CD4-positive, alpha-beta T cell treated with Interleukin-1 beta for 1 hour (primary cell): ENCODE data around the gene ROM1.
A peak's percentile ranks its signal among the peaks of the same experiment; 100 is the strongest.
"Not testable (repeated sequence)": the region's sequence is repeated elsewhere in the genome, so short reads cannot be mapped to it uniquely, and the experiment has no call there.

Source experiments
- DNase-seq, 2 donors: peaks; one replicate each; pipeline ENCODE4 v3.0.0-alpha.2; 2020 to 2022

The ROM1 gene

GRCh38 chr11:62612366-62613290 is at the start of gene ROM1, which contains the start of gene EML3:
Gene ROM1, plus strand, starts transcription at chr11:62613257. Its CDS starts 25 bp downstream, at chr11:62613282.
Gene EML3, minus strand, starts transcription at chr11:62612775. Its CDS starts 318 bp downstream, at chr11:62612457.
- DNase-seq = peak; percentile 91 to 93

DNA sequence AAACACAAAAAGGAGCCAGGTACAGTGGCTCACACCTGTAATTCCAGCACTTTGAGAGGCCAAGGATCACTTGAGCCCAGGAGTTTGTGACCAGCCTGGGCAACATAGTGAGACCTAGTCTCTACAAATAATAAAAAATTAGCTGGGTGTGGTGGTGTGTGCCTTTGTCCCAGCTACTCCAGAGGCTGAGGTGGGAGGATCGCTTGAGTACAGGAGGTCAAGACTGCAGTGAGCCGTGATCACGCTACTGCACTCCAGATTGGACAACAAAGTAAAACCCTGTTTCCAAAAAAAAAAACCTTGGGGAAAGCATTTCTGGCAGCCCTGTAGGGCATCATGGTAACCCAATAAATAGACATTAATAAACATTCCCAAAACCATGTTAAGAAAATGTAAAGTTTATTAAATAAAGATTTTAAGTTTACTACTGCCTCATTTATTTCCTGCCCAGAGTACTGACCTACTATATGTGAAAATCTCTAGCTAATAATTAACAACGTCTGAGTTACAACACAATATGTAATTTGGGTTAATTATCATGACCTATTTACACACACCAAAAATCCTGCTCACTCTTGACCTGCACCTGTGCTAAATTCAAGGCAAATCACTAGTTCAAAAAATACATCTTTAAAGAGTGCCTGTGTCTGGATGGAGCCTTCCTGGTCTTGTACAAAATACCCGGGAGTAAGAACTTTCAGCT is 47.8 kb upstream of the ROM1 start:
- no peak for DNase-seq

DNA sequence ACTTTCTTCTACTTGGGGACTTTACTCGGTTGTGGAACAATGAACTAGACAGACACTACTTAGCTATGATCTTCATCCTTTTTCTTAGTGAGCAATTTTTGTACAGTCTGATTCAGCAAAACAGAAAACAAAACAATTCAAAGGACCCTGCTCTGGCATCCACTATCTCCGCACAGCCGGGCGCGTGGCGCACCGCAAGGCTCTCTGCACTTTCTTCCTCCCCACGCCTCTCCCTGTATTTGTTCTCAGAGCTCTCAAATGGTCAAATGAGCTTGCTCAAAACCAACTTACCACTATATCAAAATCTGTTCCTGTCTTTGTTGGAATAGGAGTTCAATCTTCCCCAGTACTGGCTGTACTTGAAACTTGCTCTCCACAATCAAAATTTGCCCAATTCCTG is 46.8 kb upstream of the ROM1 start:
- no peak for DNase-seq

- no peak for DNase-seq
These were observed 45.9 kb upstream of the ROM1 start for GRCh38 chr11:62567018-62567633.

DNA sequence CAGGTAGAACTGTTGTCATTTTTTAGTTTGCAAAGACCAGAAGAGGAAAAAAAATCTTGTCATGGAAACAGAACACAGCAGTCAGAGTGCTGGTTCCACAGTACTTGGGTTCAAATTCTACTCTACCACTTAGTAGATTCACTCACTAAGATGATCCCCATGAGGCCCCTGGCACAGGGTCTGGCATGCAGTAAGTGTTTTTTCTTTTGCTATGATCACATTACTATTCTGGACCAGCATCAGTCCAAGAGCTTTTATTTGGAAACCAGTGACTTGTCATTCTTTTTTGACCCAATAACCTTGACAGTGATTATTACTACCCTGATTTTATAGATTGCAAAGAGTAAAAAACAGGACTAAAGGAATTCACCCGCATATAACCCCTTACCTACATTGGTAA is 43.4 kb upstream of the ROM1 start:
- DNase-seq = no peak

DNA sequence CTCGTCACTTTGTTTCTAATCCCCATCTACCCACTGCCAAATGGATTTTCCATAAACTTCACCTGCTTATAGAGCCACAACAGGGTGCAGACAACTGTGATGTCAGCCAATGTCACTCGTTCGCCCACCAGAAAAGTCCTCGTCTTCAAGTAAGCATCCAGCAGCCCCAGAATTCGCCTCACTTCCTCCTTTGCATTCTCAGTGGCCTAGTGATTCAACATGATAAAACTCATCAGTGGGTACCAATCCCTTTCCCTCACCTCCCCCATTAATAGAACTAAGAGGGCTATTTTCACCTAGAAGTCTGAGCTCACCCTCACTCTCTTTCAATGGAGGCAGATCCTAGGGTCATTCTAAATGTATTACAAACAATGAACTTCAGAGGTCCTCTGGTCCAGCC is 42.2 kb upstream of the ROM1 start:
- DNase-seq = not testable (repeated sequence)

DNA sequence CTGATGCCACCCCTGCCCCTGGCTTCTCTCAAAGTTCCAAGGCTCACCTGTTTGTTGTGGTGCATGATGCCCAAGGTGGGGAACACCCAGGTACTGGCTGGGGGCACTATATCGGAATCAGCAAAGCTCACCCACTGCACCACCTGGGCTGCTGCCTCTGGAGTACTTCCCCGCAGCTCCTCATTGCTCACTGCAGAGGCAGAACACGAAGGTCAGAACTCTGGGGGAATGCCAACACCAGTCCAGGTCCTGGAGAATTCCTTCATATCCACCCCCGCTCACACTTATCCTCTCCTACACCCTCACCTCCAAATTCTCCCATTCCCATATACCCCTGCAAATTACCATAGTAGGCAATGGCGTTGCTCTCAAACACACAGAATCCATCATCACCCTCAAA is 41.6 kb upstream of the ROM1 start:
- DNase-seq = not testable (repeated sequence)

- no peak for DNase-seq
These were observed 40.6 kb upstream of the ROM1 start for GRCh38 chr11:62572431-62572830.

GRCh38 chr11:62573006-62573591 is 40.0 kb upstream of the ROM1 start:
- peak; percentile 27 to 37 for DNase-seq

- peak; percentile 99 for DNase-seq
These were observed 39.3 kb upstream of the ROM1 start, which contains the start of gene EEF1G for GRCh38 chr11:62573592-62574362. Gene EEF1G, minus strand, starts transcription at chr11:62573891. Its CDS starts 49 bp downstream, at chr11:62573842.

DNA sequence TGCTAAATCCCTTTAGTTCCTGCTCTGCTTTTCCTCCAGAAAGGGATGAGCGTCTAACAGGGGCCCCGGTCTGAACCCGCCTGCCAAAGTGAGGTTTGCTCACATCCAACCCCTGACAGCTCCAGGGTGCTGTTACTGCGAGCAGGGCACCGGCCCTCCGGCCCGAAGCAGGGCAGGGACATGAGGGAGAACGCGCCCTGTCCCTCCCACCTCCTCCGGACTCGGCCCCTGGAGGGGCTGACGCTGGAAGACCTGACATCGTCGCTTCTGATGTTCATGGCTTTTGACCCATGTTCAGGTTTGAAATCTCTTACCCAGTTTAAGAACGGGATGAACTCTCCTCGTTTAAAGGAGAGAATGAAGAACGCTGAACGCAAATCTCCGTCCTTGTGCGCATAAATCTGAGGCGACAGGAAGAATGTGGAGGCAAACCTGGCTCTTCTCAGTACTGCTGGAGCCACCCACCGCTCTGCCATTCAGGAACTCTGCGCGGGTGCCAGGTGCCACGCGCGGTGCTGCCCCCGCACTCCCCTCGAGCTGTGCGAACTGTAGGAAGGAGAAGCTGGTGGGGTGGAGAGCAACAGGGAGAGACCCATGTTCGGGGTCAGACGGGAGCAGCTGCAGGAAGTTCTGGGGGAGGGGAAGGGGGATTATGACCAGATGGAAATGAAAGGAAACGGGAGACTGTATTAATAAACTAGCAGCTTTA is 38.5 kb upstream of the ROM1 start:
- no peak for DNase-seq

DNA sequence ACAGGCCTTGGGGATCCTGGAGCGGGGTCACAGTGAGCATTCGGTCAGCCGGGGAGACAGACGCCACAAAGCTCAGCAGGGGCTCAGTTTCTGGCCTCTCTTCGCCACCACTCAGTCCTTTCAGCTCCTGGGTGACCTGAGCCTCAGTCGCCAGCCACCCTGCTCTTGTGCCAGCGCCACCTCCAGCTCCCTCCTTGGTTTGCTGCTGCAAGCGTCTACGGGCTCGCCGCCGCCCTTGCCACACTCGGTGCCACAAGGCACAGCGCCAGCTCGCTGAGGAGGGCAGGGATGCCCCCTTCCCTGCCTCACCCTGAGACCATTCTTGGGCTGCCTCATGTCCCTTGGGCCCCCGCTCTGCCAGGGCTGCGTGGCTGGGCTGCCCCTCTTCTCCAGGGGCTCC is 37.9 kb upstream of the ROM1 start:
- no peak for DNase-seq

DNA sequence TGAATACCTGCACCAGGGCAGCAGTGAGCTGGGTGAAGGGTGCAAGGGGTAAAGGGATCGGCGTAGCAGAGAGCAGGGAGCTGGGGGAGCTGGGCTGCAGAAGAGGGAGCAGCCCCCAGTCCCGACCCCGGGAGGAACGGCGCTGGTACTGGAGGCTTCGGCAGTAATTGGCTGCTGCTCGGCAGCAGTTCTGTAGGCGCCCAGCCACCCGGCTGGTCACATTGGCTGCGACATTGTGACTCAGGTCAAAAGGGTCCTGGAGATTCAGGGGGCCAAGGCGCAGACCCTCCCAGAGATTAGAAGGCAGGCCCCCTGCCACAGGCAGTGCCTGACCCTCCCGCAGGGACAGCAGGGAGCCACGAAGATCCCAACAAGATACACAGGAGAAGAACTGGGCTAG is 37.2 kb upstream of the ROM1 start:
- no peak for DNase-seq

- DNase-seq = no peak
These were observed 35.9 kb upstream of the ROM1 start for GRCh38 chr11:62577046-62577714.

GRCh38 chr11:62578541-62578940 is 34.5 kb upstream of the ROM1 start:
- no peak for DNase-seq

DNA sequence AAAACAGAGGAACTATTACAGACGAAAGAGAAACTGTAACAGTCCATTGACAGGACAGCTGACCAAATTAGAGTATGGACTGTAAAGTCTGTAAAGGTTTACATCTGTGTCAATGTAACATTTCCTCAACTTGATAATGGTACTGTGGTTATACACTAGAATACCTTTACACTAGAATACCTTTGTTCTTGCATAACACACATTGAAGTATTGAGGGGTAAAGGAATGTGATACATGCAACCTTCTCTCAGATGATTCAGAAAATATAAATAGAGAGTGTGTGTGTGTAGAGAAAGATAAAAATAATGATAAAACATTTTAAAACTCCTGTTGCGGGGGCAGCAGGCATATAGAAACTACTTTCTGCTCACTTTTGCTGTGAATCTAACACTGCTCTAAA is 33.8 kb upstream of the ROM1 start:
- DNase-seq = no peak

DNA sequence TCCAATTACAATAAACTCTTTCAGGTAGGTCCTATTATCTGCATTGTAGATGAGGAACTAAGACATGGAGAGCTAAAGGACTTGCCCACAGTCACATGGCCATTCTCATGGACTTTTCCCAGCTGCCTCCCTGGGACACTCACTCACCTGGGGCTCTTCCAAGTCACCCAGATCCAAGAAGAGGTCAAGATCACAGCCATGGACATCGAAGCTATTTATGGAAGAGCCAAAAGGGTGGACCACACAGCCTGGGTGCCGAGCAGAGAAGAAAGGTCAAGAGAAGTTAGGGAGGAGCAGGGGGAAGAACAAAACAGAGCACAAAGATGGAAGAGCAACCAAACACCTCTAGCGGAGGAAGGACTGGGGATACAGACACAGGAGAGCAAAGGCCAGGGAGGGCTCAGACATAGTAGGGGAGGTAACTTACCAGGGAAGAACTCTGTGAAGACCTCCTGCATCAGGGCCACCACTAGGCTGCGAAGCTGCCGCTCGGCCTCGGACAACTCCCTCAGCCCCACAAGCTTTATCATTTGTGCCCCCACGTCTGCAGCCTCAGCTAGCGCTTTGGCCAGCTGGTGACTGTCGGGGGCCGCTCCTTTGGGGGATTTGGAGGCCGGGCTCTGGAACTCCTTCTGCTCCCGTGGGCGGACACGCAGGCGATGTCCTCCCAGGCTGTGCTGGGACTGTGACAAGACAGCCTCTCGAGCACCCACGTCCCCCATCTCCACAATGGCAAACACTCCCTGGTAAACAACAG is 31.9 kb upstream of the ROM1 start:
- no peak for DNase-seq

DNA sequence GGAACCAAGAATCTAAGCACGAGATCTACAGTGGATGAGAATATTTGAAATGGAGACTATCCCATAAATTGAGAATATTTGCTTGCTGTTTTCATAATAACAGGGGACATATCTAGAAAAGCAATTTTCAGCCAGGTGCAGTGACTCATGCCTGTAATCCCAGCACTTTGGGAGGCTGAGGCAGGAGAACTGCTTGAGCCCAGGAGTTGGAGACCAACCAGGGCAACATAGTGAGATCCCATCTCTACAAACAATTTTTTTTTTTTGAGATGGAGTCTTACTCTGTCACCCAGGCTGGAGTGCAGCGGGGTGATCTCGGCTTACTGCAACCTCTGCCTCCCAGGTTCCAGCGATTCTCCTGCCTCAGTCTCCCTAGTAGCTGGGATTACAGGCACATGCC is 31.3 kb upstream of the ROM1 start:
- DNase-seq = not testable (repeated sequence)

GRCh38 chr11:62585356-62585755 is 27.7 kb upstream of the ROM1 start:
- not testable (repeated sequence) for DNase-seq
